Hepatocyte (in vitro differentiated cells): ENCODE measurements around the gene GPR153.

ENCODE experiments used
- CTCF ChIP-seq: fragments of 200-600 bp; sonication (generic); IDR thresholded peaks from 2 replicates; pipeline ENCODE4 v1.5.1; 2016; ENCODE audit warnings: antibody characterized with exemption, mild to moderate bottlenecking; ENCODE audit not compliant: poor library complexity
- EZH2phosphoT487 ChIP-seq: fragments of 200-600 bp; sonication (generic); IDR thresholded peaks from one replicate; pipeline ENCODE4 v1.6.1; 2018; ENCODE audit warnings: antibody characterized with exemption, mild to moderate bottlenecking, low read depth, moderate library complexity; ENCODE audit not compliant: unreplicated experiment, severe bottlenecking

GRCh38 chr1:6280761-6281451 is 20.0 kb upstream of the GPR153 start:
- TF ChIP-seq CTCF = no peak
- no peak for TF ChIP-seq EZH2phosphoT487
